HG03521 (cell line): ENCODE data around the gene SIGLEC12.
"Not testable (repeated sequence)": the region's sequence is repeated elsewhere in the genome, so short reads cannot be mapped to it uniquely, and the experiment has no call there.

ENCODE experiments used
- ATAC-seq: cut with Tn5 transposase; IDR thresholded peaks from one replicate; pipeline ENCODE4 v1.9.1; 2021; ENCODE audit warnings: mild to moderate bottlenecking, moderate library complexity; ENCODE audit not compliant: unreplicated experiment

The SIGLEC12 gene

GRCh38 chr19:51485960-51486660 lies 15.5 kb downstream of the SIGLEC12 start:
- ATAC-seq = no peak

- ATAC-seq = no peak
Observed at GRCh38 chr19:51480590-51480989, 21.0 kb downstream of the SIGLEC12 start.

- ATAC-seq = no peak
Observed at GRCh38 chr19:51479531-51480331, 21.9 kb downstream of the SIGLEC12 start.

- ATAC-seq = no peak
Observed at GRCh38 chr19:51478381-51479234, 23.0 kb downstream of the SIGLEC12 start, which contains the start of gene CEACAM18. TSS of gene CEACAM18 (plus strand) at chr19:51478539.

- ATAC-seq = no peak
Observed at GRCh38 chr19:51477344-51477743, 24.3 kb downstream of the SIGLEC12 start.

- no peak for ATAC-seq
Observed at GRCh38 chr19:51476164-51476563, 25.4 kb downstream of the SIGLEC12 start.

- no peak for ATAC-seq
Observed at GRCh38 chr19:51473009-51473707, 28.4 kb downstream of the SIGLEC12 start.

- ATAC-seq = no peak
Observed at GRCh38 chr19:51472607-51473006, 29.0 kb downstream of the SIGLEC12 start.

- ATAC-seq = no peak
Observed at GRCh38 chr19:51471527-51471926, 30.1 kb downstream of the SIGLEC12 start.

- ATAC-seq = no peak
Observed at GRCh38 chr19:51470966-51471365, 30.6 kb downstream of the SIGLEC12 start.

GRCh38 chr19:51469629-51470028 lies 32.0 kb downstream of the SIGLEC12 start:
- no peak for ATAC-seq

- no peak for ATAC-seq
Observed at GRCh38 chr19:51469162-51469561, 32.4 kb downstream of the SIGLEC12 start.

GRCh38 chr19:51468545-51468920 lies 33.1 kb downstream of the SIGLEC12 start:
- ATAC-seq = no peak

GRCh38 chr19:51467864-51468544 lies 33.6 kb downstream of the SIGLEC12 start:
- no peak for ATAC-seq

- ATAC-seq = no peak
Observed at GRCh38 chr19:51466723-51467122, 34.9 kb downstream of the SIGLEC12 start.

GRCh38 chr19:51463976-51464581 lies 37.5 kb downstream of the SIGLEC12 start:
- ATAC-seq = not testable (repeated sequence)

- ATAC-seq = no peak
Observed at GRCh38 chr19:51462681-51463080, 38.9 kb downstream of the SIGLEC12 start.

- no peak for ATAC-seq
Observed at GRCh38 chr19:51462276-51462675, 39.3 kb downstream of the SIGLEC12 start.

GRCh38 chr19:51461723-51462161 lies 39.9 kb downstream of the SIGLEC12 start:
- ATAC-seq = no peak
